IMR-90 (cell line): ENCODE data around the gene FAM184A. TPM values are rescaled to one million over a fixed set of nuclear protein-coding genes. Genes with fewer than 3 reads are reported as not detected.

Experiments
- ATAC-seq: fragments of 200-7000 bp; cut with Tn5 transposase; 2 replicates; pipeline ENCODE4 v1.9.1; 2020; ENCODE audit warnings: low read depth, mild to moderate bottlenecking, moderate library complexity
- BruUV-seq: library from RNA; stranded (reverse); fragments of 400-500 nt; replicated peaks from 2 replicates; lab custom pipeline; 2021; lab: Mats Ljungman, UMichigan
- CTCF ChIA-PET: fragments of 300-600 bp; formaldehyde crosslinking; extraction: SDS; loops from one replicate; lab custom pipeline; 2021; ENCODE audit warnings: antibody characterized with exemption; lab: Yijun Ruan, JAX
- POLR2A ChIA-PET: fragments of 300-600 bp; sonication (Branson Sonifier 250); formaldehyde crosslinking; loops from one replicate; lab custom pipeline; 2022; ENCODE audit warnings: antibody characterized with exemption; ENCODE audit not compliant: unreplicated experiment; lab: Charles Lee
- DNase-seq: peaks from one replicate; pipeline ENCODE4 v3.0.0; 2013
- H2AFZ ChIP-seq: replicated peaks from 2 replicates; pipeline ENCODE3; 2013; ENCODE audit warnings: low read length, mild to moderate bottlenecking; ENCODE audit not compliant: poor library complexity
- H2AK5ac ChIP-seq: 2 replicates; pipeline ENCODE4 v1.6.1; 2013; ENCODE audit warnings: low read depth, low read length, inconsistent platforms
- H2AK9ac ChIP-seq: replicated peaks from 2 replicates; pipeline ENCODE3; 2013; ENCODE audit warnings: mild to moderate bottlenecking, low read depth, low read length, moderate library complexity; ENCODE audit not compliant: poor library complexity
- H2BK120ac ChIP-seq: 2 replicates; pipeline ENCODE4 v1.6.1; 2013; ENCODE audit warnings: low read depth, low read length, inconsistent platforms
- H2BK15ac ChIP-seq: 3 replicates; pipeline ENCODE4 v1.6.1; 2013; ENCODE audit warnings: low read depth, low read length, inconsistent platforms
- H2BK20ac ChIP-seq: 2 replicates; pipeline ENCODE4 v1.6.1; 2013; ENCODE audit warnings: low read depth, mild to moderate bottlenecking, inconsistent platforms, low read length, moderate library complexity
- H2BK5ac ChIP-seq: 2 replicates; pipeline ENCODE4 v1.6.1; 2013; ENCODE audit warnings: mild to moderate bottlenecking, low read depth, low read length, inconsistent platforms; ENCODE audit not compliant: poor library complexity, severe bottlenecking
- H3K14ac ChIP-seq: replicated peaks from 2 replicates; pipeline ENCODE4 v1.6.1; 2013; ENCODE audit warnings: low read depth, low read length, inconsistent platforms
- H3K18ac ChIP-seq: 2 replicates; pipeline ENCODE4 v1.6.1; 2013; ENCODE audit warnings: low read depth, low read length, control low read depth
- H3K23ac ChIP-seq: 2 replicates; pipeline ENCODE4 v1.6.1; 2013; ENCODE audit warnings: low read depth, low read length, inconsistent platforms
- H3K27ac ChIP-seq: 2 replicates; pipeline ENCODE4 v1.5.1; 2013; ENCODE audit warnings: mild to moderate bottlenecking, control low read depth, low read length; ENCODE audit not compliant: insufficient read depth
- H3K27me3 ChIP-seq: 2 replicates; pipeline ENCODE4 v1.6.1; 2013; ENCODE audit warnings: low read length; ENCODE audit not compliant: control insufficient read depth, insufficient read depth
- H3K36me3 ChIP-seq: 2 replicates; pipeline ENCODE4 v1.6.1; 2013; ENCODE audit warnings: low read length, mixed read lengths; ENCODE audit not compliant: control insufficient read depth, insufficient read depth
- H3K4ac ChIP-seq: 2 replicates; pipeline ENCODE4 v1.6.1; 2013; ENCODE audit warnings: low read depth, low read length, inconsistent platforms
- H3K4me1 ChIP-seq: 2 replicates; pipeline ENCODE4 v1.6.1; 2013; ENCODE audit warnings: low read length, mixed read lengths; ENCODE audit not compliant: control insufficient read depth, insufficient read depth
- H3K4me2 ChIP-seq: 2 replicates; pipeline ENCODE4 v1.6.1; 2013; ENCODE audit warnings: low read depth, mild to moderate bottlenecking, control low read depth, low read length, moderate library complexity
- H3K4me3 ChIP-seq: 2 replicates; pipeline ENCODE4 v1.5.1; 2013; ENCODE audit warnings: low read depth, mild to moderate bottlenecking, control low read depth, low read length, moderate library complexity; ENCODE audit not compliant: insufficient read depth
- H3K56ac ChIP-seq: 2 replicates; pipeline ENCODE4 v1.6.1; 2013; ENCODE audit warnings: low read length, inconsistent platforms; ENCODE audit not compliant: insufficient read depth; ENCODE audit errors: extremely low read depth
- H3K79me1 ChIP-seq, 2 experiments: 2 replicates each; pipeline ENCODE4 v1.6.1; 2013; ENCODE audit warnings: low read length in 2 of 2, inconsistent platforms in 1 of 2, low read depth in 1 of 2
- H3K9ac ChIP-seq: 2 replicates; pipeline ENCODE4 v1.6.1; 2013; ENCODE audit warnings: low read depth, low read length, control low read depth
- H3K9me1 ChIP-seq: 2 replicates; pipeline ENCODE4 v1.6.1; 2013; ENCODE audit warnings: low read length, inconsistent platforms; ENCODE audit not compliant: insufficient read depth
- H3K9me3 ChIP-seq: 2 replicates; pipeline ENCODE4 v1.6.1; 2013; ENCODE audit warnings: low read length; ENCODE audit not compliant: control insufficient read depth, insufficient read depth
- H4K20me1 ChIP-seq: 2 replicates; pipeline ENCODE4 v1.6.1; 2013; ENCODE audit warnings: low read length, inconsistent platforms; ENCODE audit not compliant: insufficient read depth
- H4K5ac ChIP-seq: 2 replicates; pipeline ENCODE4 v1.6.1; 2013; ENCODE audit warnings: mild to moderate bottlenecking, low read depth, low read length, control low read depth
- H4K8ac ChIP-seq, 2 experiments: 2 replicates each; pipeline ENCODE4 v1.6.1; 2013; ENCODE audit warnings: low read depth in 2 of 2, low read length in 2 of 2, control low read depth in 1 of 2, inconsistent platforms in 1 of 2
- H4K91ac ChIP-seq: 2 replicates; pipeline ENCODE4 v1.6.1; 2013; ENCODE audit warnings: low read depth, low read length, inconsistent platforms; ENCODE audit not compliant: insufficient read depth
- BHLHE40 ChIP-seq: fragments of 150-350 bp; IDR thresholded peaks from 2 replicates; pipeline ENCODE4 v1.6.1; 2016; ENCODE audit warnings: mild to moderate bottlenecking, low read depth, low read length
- FOS ChIP-seq: fragments of 150-350 bp; IDR thresholded peaks from 2 replicates; pipeline ENCODE4 v1.6.1; 2016; ENCODE audit warnings: low read depth, low read length
- POLR2A ChIP-seq: IDR thresholded peaks from 2 replicates; pipeline ENCODE4 v1.6.1; 2012; ENCODE audit warnings: mild to moderate bottlenecking, low read depth, low read length
- SMC3 ChIP-seq: fragments of 150-350 bp; IDR thresholded peaks from 2 replicates; pipeline ENCODE4 v1.6.1; 2016; ENCODE audit warnings: low read depth, mild to moderate bottlenecking, antibody characterized with exemption, low read length, moderate library complexity
- WGBS, 2 experiments: methylation state at CpG; one replicate each; pipeline versions ENCODE4 v1.1.5 to v1.1.7; 2013; ENCODE audit warnings: missing lambda C conversion rate in 2 of 2; ENCODE audit not compliant: insufficient read length in 1 of 2; ENCODE audit errors: extremely low coverage in 2 of 2; 5-methylcytosine and 5-hydroxymethylcytosine counted together
- dilution Hi-C: fragments of 300-500 bp; cut with HindIII; formaldehyde crosslinking; loops from one replicate; pipeline ENCODE4 v1.14.3; 2018; ENCODE audit warnings: low sequenced_read_pairs; ENCODE audit not compliant: unreplicated experiment
- in situ Hi-C: fragments of 300-500 bp; cut with MboI; formaldehyde crosslinking; loops from 3 replicates; pipeline ENCODE4 v1.14.3; 2019; ENCODE audit warnings: low sequenced_read_pairs, inconsistent platforms, mixed read lengths
- intact Hi-C: fragments of 100-400 bp; cut with micrococcal nuclease; formaldehyde crosslinking; loops from 2 replicates; pipeline ENCODE4 v1.10.0; 2022
- polyA plus RNA-seq, 3 experiments: library from polyadenylated mRNA; depleted of rRNA; stranded (reverse); fragments of >200 nt; gene quantifications; 2 replicates each; pipeline ENCODE4 v1.2.3, GENCODE V29; 2012; ENCODE audit warnings: low replicate concordance in 1 of 3
- total RNA-seq: library from RNA; depleted of rRNA; stranded (reverse); fragments of >200 nt; gene quantifications from 2 replicates; pipeline ENCODE4 v1.2.3, GENCODE V29; 2012
- TF ChIP-seq, protein P1 (sequence below): conservative IDR thresholded peaks from 2 replicates; pipeline ENCODE4 v1.5.1; 2012; ENCODE audit warnings: mild to moderate bottlenecking, low read depth, low read length, improper control_type of control experiment

Gene FAM184A
- total and polyA plus RNA-seq, 2 of the 4 experiments (the other 2 are of a cell fraction), result 0.03 TPM; not detected in 1

DNA sequence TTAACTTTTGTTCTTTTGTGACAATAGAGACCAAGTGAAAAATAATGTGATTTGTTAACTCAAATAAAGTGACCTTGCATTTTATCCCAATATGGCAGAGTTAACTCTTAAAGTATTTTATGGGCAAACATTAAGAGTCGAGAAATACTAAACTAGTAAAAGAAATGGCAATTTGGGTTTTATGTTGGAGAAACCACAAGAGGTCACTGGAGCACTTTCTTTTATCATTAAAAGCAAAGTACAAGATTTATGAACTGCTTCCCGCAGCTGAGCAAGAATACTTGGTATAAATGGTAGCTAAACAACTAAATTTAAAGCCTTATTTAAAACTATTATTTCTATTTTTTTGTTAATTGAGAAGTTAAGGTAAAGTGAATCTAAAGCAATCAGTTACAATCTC is 110.0 kb downstream of the FAM184A start:
- H3K4me1 ChIP-seq, result no peaks in the 10 kb centered on the region
- H3K79me1 ChIP-seq, result no peaks in the 10 kb centered on the region
- no peak overlapping the region for H3K56ac ChIP-seq
- BruUV-seq, result no TSS peak
- ChIA-PET CTCF (interaction anchor here (1.0 kb wide), 1 partner anchor 142 kb away, joined by 5 read pairs; no protein-coding TSS in a partner anchor), POLR2A (no interaction called here)
- no peaks in the 10 kb centered on the region for H4K20me1 ChIP-seq
- no peaks in the 10 kb centered on the region for H3K36me3 ChIP-seq
- DNase-seq (peak; percentile 1), ATAC-seq (no peak)
- no peaks in the 10 kb centered on the region for H3K9me3 ChIP-seq
- dilution Hi-C loops (no loop called here), in situ Hi-C loops (loop anchor here (5.0 kb wide), 1 partner anchor 149 kb away; no protein-coding TSS in a partner anchor), intact Hi-C loops (loop anchor here (5.0 kb wide), 1 partner anchor 384 kb away; no protein-coding TSS in a partner anchor)
- H4K5ac ChIP-seq, result no peak overlapping the region
- no peaks in the 10 kb centered on the region for H3K27me3 ChIP-seq
- TF ChIP-seq FOS, result no peak
- TF ChIP-seq, protein P1, sequence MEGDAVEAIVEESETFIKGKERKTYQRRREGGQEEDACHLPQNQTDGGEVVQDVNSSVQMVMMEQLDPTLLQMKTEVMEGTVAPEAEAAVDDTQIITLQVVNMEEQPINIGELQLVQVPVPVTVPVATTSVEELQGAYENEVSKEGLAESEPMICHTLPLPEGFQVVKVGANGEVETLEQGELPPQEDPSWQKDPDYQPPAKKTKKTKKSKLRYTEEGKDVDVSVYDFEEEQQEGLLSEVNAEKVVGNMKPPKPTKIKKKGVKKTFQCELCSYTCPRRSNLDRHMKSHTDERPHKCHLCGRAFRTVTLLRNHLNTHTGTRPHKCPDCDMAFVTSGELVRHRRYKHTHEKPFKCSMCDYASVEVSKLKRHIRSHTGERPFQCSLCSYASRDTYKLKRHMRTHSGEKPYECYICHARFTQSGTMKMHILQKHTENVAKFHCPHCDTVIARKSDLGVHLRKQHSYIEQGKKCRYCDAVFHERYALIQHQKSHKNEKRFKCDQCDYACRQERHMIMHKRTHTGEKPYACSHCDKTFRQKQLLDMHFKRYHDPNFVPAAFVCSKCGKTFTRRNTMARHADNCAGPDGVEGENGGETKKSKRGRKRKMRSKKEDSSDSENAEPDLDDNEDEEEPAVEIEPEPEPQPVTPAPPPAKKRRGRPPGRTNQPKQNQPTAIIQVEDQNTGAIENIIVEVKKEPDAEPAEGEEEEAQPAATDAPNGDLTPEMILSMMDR, result peak; percentile 14; the same call in 1 of the 2 replicates
- TF ChIP-seq SMC3, result no peak; the same call in 1 of the 2 replicates
- no peak for TF ChIP-seq BHLHE40
- TF ChIP-seq POLR2A, result no peak
- no peak overlapping the region for H3K18ac ChIP-seq
- no CpG with 5 or more reads among the region's 2 CpGs for WGBS, 2 experiments
- H4K8ac ChIP-seq, result no peak overlapping the region
- no peak overlapping the region for H2AK5ac ChIP-seq
- no peak overlapping the region for H3K23ac ChIP-seq
- no peak overlapping the region for H3K4me3 ChIP-seq
- no peak overlapping the region for H2AK9ac ChIP-seq
- no peak overlapping the region for H2AFZ ChIP-seq
- no peak overlapping the region for H2BK120ac ChIP-seq
- no peak overlapping the region for H3K14ac ChIP-seq
- H3K27ac ChIP-seq, result no peak overlapping the region
- no peaks in the 10 kb centered on the region for H3K9me1 ChIP-seq
- H4K91ac ChIP-seq, result no peak overlapping the region
- no peak overlapping the region for H3K9ac ChIP-seq
- no peak overlapping the region for H3K4me2 ChIP-seq
- H2BK5ac ChIP-seq, result no peak overlapping the region
- H3K4ac ChIP-seq, result no peak overlapping the region
- H2BK20ac ChIP-seq, result no peak overlapping the region
- no peak overlapping the region for H2BK15ac ChIP-seq
